GM18951 (cell line): Measurements from ENCODE around the gene GPR173.

Source experiments
- POLR2A ChIP-seq: IDR thresholded peaks from 4 replicates; pipeline ENCODE4 v1.6.1; 2011; ENCODE audit warnings: mild to moderate bottlenecking; ENCODE audit not compliant: insufficient read length, insufficient read depth; ENCODE audit errors: extremely low read depth
- in situ Hi-C: fragments of 300-500 bp; cut with MboI; formaldehyde crosslinking; loops from one replicate; pipeline ENCODE4 v1.12.0; 2022; ENCODE audit warnings: low sequenced_read_pairs, mixed read lengths, inconsistent platforms; ENCODE audit not compliant: unreplicated experiment

The GPR173 gene

GRCh38 chrX:53076671-53077070, 28.1 kb downstream of the GPR173 start:
- in situ Hi-C loops = no loop called here
- TF ChIP-seq POLR2A = no peak

DNA sequence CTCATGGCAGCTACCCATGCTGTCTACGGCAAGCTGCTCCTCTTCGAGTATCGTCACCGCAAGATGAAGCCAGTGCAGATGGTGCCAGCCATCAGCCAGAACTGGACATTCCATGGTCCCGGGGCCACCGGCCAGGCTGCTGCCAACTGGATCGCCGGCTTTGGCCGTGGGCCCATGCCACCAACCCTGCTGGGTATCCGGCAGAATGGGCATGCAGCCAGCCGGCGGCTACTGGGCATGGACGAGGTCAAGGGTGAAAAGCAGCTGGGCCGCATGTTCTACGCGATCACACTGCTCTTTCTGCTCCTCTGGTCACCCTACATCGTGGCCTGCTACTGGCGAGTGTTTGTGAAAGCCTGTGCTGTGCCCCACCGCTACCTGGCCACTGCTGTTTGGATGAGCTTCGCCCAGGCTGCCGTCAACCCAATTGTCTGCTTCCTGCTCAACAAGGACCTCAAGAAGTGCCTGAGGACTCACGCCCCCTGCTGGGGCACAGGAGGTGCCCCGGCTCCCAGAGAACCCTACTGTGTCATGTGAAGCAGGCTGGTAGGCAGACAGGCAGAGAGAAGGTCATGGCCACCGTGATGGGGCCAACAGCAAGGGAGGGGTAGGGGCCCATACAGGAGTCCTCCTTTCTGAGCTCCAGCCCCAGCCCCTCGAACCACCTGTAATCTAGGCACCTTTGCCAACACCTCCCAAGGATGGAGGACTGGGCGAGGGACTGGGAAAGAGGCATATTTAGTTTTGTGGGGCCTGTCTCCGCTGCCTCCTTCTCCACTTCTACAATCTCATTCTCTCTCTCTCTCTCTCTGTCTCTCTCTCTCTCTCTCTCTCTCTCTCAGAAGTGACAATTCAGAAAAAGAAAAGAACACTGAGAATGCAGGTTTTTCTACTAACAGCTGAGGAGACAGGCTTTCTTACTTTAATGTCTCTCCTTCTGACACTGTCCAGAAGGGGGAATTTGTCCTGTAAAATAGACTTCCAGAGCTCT, 28.9 kb downstream of the GPR173 start:
- in situ Hi-C loops = no loop called here
- TF ChIP-seq POLR2A = no peak

- in situ Hi-C loops = no loop called here
- no peak for TF ChIP-seq POLR2A
These were observed 30.4 kb downstream of the GPR173 start for GRCh38 chrX:53078943-53079342.

- no peak for TF ChIP-seq POLR2A
- in situ Hi-C loops = no loop called here
These were observed 32.3 kb downstream of the GPR173 start for GRCh38 chrX:53080628-53081580.

GRCh38 chrX:53081925-53082772, 33.6 kb downstream of the GPR173 start, which contains the start of gene TSPYL2:
TSS of gene TSPYL2 (plus strand) at chrX:53082367. CDS start at chrX:53082499, 132 bp downstream.
- in situ Hi-C loops = no loop called here

DNA sequence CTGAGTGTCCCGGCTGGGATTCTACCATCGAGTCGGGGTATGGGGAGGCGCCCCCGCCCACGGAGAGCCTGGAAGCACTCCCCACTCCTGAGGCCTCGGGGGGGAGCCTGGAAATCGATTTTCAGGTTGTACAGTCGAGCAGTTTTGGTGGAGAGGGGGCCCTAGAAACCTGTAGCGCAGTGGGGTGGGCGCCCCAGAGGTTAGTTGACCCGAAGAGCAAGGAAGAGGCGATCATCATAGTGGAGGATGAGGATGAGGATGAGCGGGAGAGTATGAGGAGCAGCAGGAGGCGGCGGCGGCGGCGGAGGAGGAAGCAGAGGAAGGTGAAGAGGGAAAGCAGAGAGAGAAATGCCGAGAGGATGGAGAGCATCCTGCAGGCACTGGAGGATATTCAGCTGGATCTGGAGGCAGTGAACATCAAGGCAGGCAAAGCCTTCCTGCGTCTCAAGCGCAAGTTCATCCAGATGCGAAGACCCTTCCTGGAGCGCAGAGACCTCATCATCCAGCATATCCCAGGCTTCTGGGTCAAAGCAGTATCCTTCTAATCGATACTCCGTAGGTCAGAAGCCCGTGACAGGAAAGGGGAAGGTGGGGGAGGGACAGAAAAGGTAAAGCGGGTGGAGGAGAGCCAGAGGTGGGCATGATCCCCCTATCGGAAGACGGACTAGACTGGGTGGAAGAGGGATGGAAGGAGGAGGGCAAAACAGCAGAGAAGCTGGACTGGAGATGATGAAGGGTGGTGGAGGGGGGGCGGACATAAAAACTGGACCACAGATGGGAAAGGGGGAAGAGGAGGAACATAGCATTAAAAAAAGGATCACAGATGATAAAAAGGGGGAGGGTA, 34.4 kb downstream of the GPR173 start:
- in situ Hi-C loops = no loop called here
- TF ChIP-seq POLR2A = no peak

More at GRCh38 chrX:53081925-53082772, 33.6 kb downstream of the GPR173 start, which contains the start of gene TSPYL2:
- TF ChIP-seq POLR2A = peak; percentile 97

- in situ Hi-C loops = no loop called here
- no peak for TF ChIP-seq POLR2A
These were observed 35.5 kb downstream of the GPR173 start for GRCh38 chrX:53084043-53084570.

DNA sequence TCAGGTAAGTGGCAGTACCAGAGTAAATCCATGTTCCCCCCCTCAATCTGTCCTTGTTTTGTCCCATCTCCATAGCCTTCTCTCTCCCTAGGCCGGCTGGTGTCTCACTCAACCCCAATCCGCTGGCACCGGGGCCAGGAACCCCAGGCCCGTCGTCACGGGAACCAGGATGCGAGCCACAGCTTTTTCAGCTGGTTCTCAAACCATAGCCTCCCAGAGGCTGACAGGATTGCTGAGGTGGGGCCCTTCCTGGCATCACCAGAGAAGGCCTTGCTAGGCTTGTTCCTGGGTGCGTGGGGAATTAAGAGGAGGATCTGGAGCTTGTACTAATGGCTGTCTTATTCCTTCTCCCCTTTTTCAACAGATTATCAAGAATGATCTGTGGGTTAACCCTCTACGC, 36.3 kb downstream of the GPR173 start:
- TF ChIP-seq POLR2A = no peak
- in situ Hi-C loops = no loop called here

- TF ChIP-seq POLR2A = no peak
- in situ Hi-C loops = no loop called here
These were observed 37.2 kb downstream of the GPR173 start for GRCh38 chrX:53085661-53086229.

DNA sequence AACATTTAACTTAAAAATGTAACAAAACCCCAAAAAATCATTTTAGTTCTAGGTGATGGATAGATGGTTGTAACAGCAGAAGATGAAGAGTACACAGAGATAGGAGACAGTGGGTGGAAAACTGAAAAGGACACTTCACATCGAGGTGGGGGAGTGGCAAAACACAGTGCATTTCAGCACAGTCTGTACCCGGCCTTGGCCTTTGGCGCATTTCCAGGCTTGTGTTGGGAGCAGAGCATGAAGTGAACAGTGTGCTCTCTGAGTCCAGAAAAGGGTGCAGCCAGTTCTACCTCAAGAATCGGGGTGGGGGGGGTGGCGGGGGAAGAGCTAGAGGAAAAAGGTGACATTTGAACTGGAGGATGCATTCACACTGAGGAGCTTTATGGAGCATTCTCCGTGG, 37.9 kb downstream of the GPR173 start:
- TF ChIP-seq POLR2A = no peak
- in situ Hi-C loops = no loop called here

GRCh38 chrX:53087388-53087831, 38.8 kb downstream of the GPR173 start:
- TF ChIP-seq POLR2A = no peak
- in situ Hi-C loops = no loop called here
